ENCODE data around the gene CNRIP1.

CNRIP1 gene, protein sequence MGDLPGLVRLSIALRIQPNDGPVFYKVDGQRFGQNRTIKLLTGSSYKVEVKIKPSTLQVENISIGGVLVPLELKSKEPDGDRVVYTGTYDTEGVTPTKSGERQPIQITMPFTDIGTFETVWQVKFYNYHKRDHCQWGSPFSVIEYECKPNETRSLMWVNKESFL

DNA sequence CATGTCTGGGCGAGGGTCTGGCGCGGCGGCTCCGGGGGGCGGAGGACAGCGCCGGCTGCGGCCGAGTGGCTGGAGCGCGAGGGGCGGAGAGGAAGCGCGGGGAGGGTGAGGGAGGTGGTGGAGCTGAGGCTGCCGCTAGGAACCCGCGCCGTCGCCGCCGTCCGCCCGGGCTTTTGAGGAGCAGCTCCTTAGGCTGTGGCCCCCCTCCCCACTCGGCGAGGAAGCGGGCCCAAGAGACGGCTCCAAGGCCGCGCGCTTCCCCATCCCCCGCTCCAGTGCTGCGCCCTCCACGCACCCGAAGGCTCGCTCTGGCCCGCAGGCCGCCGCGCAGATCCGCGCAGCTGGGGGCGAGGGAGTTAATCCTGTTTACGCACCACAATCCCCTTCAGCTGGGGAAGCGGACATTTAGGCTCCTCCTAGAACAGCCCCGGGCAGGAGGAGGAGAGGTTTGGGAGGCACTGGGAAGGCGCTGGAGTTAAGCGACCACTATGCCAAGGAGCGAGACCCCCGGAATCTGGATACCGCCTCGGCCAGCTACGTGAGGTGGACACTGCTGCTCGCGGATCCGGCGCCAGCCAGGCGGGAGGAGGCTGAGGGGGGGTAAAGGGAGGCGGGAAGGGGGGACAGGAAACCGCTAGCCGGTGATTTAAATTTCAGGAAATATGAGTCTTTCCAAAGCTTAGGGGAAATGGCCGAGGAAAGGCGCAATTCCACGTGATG is at the start of gene CNRIP1:
Gene CNRIP1 (minus strand): TSS at position 552 of the 720 bp plus-strand sequence. CDS start 549 bp downstream, at position 3.
- no peaks in the 10 kb centered on the region for H3K36me3 Mint-ChIP-seq (ENCODE audit: low read depth)
- DNase-seq (ENCODE audit: low spot score), result no peak
- peaks cover 2% of the 10 kb centered on the region for H3K4me1 Mint-ChIP-seq (ENCODE audit: low read depth)
- no peak within 1 kb of the TSS for H3K27ac Mint-ChIP-seq
- peaks cover 68% of the 10 kb centered on the region for H3K27me3 Mint-ChIP-seq (ENCODE audit: low read depth)
- H3K4me3 Mint-ChIP-seq, result peak within 1 kb of the TSS; percentile 52
- H3K9me3 Mint-ChIP-seq, result no peaks in the 10 kb centered on the region

DNA sequence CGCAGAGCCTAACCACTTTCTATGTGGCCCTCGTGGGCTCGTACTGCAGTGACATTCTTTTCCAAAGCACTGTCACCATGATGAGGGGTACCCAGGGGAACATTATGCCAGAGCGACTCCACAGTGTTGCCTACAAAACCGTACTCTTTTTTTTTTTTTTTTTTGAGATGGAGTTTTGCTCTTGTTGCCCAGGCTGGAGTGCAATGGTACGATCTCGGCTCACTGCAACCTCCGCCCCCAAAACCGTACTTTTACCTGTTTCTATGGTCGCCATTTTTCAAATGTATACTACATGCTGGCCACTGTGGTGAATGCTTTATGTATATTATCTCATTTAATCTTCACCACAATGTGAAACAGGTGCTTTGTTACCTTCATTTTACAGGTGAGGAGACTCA is 49.6 kb upstream of the CNRIP1 start:
- Mint-ChIP-seq H3K4me3 (no peak overlapping the region), H3K27ac (no peak overlapping the region), H3K36me3 (ENCODE audit: low read depth) (peaks cover 2% of the 10 kb centered on the region), H3K4me1 (ENCODE audit: low read depth) (peaks cover 15% of the 10 kb centered on the region), H3K27me3 (ENCODE audit: low read depth) (peaks cover 24% of the 10 kb centered on the region), H3K9me3 (peaks cover 9% of the 10 kb centered on the region)
- DNase-seq (ENCODE audit: low spot score), result no peak

DNA sequence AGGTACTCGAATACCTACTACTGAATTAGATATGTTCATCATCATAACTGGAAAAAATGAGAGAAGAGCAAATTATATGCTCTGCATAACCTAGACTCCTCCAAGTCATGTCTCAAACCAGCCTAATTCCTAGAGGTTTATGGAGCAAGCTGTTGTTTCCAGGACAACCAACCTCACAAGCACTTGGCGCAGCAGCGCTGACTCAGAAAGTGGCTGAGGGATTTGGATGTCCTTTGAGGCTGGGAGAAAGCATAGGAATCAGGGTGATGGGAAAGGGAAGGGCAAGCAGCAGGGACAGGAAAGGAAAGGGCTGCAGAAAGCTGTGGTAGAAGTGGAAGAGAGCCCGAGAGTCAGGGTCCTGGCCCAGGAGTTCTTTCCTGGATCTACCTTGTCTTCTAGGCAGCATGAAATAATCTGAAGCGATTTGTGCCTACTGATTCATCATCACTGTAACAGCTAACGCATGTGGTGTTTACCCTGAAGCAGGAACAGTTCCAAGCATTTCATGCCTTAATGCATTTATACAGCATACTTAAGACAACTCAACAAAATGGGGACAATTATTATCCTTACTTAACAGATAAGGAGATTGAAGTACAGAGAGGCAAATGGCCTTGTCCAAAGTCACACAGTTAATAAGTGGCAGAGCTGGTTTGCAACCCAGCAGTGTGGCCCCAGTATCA is 49.0 kb upstream of the CNRIP1 start:
- Mint-ChIP-seq H3K4me3 (no peak overlapping the region), H3K4me1 (ENCODE audit: low read depth) (peaks cover 15% of the 10 kb centered on the region), H3K9me3 (peaks cover 9% of the 10 kb centered on the region), H3K27me3 (ENCODE audit: low read depth) (peaks cover 22% of the 10 kb centered on the region), H3K27ac (no peak overlapping the region), H3K36me3 (ENCODE audit: low read depth) (peaks cover 2% of the 10 kb centered on the region)
- no peak for DNase-seq (ENCODE audit: low spot score)

DNA sequence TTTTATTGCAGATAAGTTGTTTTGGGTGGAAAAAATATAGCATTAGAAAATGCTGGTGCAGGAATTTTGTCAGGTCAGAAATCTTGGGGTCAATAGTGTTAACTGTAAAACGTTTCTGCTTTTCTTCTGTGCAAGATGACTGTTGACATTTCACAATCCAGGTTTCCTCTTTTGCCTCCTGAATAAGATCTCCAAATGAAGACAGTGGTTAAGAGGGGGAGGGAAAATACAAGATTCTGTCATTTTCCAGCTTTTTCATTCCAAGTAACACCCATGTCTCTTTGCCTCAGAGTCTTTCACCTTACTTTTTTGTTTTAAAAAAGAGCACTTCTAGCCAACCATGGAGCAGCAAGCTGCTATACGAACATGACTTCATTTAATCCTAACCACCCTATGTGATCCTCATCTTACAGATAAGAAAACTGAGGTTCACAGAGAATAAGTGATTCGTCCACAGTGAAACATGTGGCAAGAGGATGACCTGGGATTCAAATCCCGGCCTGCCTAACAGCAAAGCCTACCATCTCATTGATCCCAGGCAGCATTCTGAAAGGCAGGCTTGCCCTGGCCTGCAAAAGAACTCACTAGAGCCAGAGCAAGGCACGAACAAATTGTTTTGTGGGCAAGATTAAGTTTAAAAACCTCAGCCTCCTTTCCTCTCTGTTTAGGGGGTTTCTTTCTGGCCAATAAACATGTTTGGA is 48.4 kb upstream of the CNRIP1 start:
- peaks cover 2% of the 10 kb centered on the region for H3K36me3 Mint-ChIP-seq (ENCODE audit: low read depth)
- no peak overlapping the region for H3K4me3 Mint-ChIP-seq

DNA sequence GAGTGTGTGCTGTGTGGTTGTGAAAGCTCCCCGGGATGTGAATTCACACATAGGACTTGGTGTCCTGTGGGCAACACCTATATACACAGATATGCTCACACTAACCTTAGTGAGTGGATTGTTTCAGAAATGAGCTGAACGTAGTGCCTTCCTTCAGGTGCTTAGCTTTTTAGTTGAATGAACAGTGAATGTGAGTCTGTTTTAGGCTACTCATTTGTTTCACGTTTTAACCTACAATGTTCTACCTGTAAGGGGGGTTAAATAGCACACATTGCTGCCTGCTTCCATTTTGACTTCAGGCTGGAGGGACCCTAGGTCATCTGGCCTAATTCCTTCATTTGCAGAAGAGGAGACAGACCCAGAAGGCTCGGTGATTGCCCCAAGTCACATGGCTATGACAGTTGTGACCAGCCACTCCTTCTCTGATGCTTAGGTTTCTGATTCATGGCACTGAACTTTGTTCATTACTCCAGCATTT is 46.4 kb upstream of the CNRIP1 start:
- peaks cover 16% of the 10 kb centered on the region for H3K4me1 Mint-ChIP-seq (ENCODE audit: low read depth)
- no peak overlapping the region for H3K27ac Mint-ChIP-seq
- peaks cover 9% of the 10 kb centered on the region for H3K9me3 Mint-ChIP-seq
- peaks cover 25% of the 10 kb centered on the region for H3K27me3 Mint-ChIP-seq (ENCODE audit: low read depth)
- H3K4me3 Mint-ChIP-seq, result no peak overlapping the region
- DNase-seq (ENCODE audit: low spot score), result no peak
- H3K36me3 Mint-ChIP-seq (ENCODE audit: low read depth), result peaks cover 2% of the 10 kb centered on the region

More for the DNA sequence above, 48.4 kb upstream of the CNRIP1 start:
- H3K27me3 Mint-ChIP-seq (ENCODE audit: low read depth), result peaks cover 24% of the 10 kb centered on the region
- peaks cover 9% of the 10 kb centered on the region for H3K9me3 Mint-ChIP-seq
- peaks cover 15% of the 10 kb centered on the region for H3K4me1 Mint-ChIP-seq (ENCODE audit: low read depth)
- H3K27ac Mint-ChIP-seq, result no peak overlapping the region
- no peak for DNase-seq (ENCODE audit: low spot score)

DNA sequence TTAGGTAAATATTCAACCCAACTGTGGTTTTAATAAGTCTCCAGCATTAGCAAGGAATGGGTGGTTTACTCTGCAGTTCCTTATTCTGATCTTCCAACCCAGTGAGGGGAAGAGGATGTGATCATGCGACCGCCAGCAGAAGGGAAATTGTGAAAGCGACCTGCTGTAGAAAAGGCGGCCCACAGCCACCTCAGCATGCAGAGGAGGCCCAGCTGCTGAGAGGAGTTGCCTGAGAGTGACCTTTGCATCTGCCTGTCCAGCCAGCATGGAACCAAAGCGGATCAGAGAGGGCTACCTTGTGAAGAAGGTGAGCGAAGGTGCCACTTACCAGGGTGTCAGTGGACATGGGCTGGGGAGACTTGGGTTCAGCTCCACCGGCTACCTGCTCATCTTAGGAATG is 45.3 kb upstream of the CNRIP1 start, which contains the start of gene PLEK:
Gene PLEK (plus strand): TSS at position 196 of the 400 bp plus-strand sequence. CDS start 70 bp downstream, at position 266.
- Mint-ChIP-seq H3K4me1 (ENCODE audit: low read depth) (peaks cover 11% of the 10 kb centered on the region), H3K9me3 (peaks cover 7% of the 10 kb centered on the region), H3K27me3 (ENCODE audit: low read depth) (peaks cover 23% of the 10 kb centered on the region), H3K27ac (no peak within 1 kb of the TSS), H3K4me3 (no peak within 1 kb of the TSS), H3K36me3 (ENCODE audit: low read depth) (peaks cover 2% of the 10 kb centered on the region)
- no peak for DNase-seq (ENCODE audit: low spot score)

DNA sequence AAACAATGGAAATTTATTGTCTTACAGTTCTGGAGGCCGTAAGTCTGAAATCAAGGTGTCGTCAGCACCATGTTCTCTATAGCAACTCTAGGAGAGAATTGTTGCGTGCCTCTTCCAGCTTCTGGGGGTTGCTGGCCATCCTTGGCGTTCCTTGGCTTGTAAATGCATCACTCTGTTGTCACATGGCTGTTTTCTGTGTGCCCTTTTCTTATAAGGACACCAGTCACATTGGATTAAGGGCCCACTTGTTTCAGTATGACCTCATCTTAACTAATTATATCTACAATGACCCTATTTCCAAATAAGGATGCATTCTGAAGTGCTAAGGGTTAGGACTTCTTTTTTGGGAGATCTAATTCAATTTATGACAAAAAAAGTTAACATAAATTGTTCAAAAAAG is 44.0 kb upstream of the CNRIP1 start:
- Mint-ChIP-seq H3K36me3 (ENCODE audit: low read depth) (peaks cover 2% of the 10 kb centered on the region), H3K27ac (no peak overlapping the region), H3K4me1 (ENCODE audit: low read depth) (peaks cover 11% of the 10 kb centered on the region), H3K9me3 (peaks cover 3% of the 10 kb centered on the region), H3K4me3 (no peak overlapping the region), H3K27me3 (ENCODE audit: low read depth) (peaks cover 19% of the 10 kb centered on the region)
- no peak for DNase-seq (ENCODE audit: low spot score)

DNA sequence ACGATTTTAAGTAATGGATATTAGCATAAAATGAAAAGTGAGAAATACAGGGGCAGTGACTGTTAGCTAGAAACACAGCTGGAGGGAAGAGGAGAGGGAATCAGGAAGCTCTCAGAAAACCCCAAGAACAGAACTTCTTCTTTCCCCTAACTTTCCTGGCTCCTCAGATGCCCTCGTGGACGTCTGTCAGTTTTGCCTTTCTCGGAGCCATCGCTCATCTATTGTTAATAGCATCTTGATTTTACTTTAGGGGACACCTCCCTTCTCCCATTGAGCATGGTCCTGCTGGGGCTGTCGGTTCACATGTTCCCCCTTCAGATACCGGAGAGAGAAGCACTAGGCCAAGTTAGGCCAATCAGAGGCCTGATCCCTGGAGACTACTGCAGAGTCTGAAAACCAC is 43.0 kb upstream of the CNRIP1 start:
- H3K4me3 Mint-ChIP-seq, result no peak overlapping the region

DNA sequence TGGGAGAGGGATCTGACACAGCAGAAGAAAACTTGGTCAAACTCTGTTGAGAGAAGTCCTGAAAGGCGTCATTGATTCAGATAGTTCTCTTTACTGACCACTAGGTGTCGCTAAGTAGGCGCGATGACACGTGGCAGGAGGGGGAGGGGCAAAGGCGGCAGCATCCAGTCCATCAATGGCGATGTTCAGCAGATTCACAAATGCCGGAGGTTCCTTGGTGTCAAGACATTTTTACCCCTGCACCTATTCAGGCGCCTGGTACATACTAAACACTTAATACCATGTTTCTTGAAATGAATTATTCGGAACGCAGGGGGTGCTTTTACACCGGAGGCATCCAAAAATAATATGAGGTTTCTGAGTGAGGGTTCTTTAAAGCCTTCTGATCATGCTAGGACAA is 42.3 kb upstream of the CNRIP1 start:
- H3K36me3 Mint-ChIP-seq (ENCODE audit: low read depth), result no peaks in the 10 kb centered on the region
- no peaks in the 10 kb centered on the region for H3K9me3 Mint-ChIP-seq
- peaks cover 16% of the 10 kb centered on the region for H3K27me3 Mint-ChIP-seq (ENCODE audit: low read depth)
- DNase-seq (ENCODE audit: low spot score), result peak; percentile 71
- peaks cover 11% of the 10 kb centered on the region for H3K4me1 Mint-ChIP-seq (ENCODE audit: low read depth)
- no peak overlapping the region for H3K27ac Mint-ChIP-seq
- peak overlapping the region; percentile 41 for H3K4me3 Mint-ChIP-seq

More for the DNA sequence above, 43.0 kb upstream of the CNRIP1 start:
- peaks cover 11% of the 10 kb centered on the region for H3K4me1 Mint-ChIP-seq (ENCODE audit: low read depth)
- H3K36me3 Mint-ChIP-seq (ENCODE audit: low read depth), result no peaks in the 10 kb centered on the region
- H3K27ac Mint-ChIP-seq, result no peak overlapping the region
- no peaks in the 10 kb centered on the region for H3K9me3 Mint-ChIP-seq
- H3K27me3 Mint-ChIP-seq (ENCODE audit: low read depth), result peaks cover 16% of the 10 kb centered on the region
- no peak for DNase-seq (ENCODE audit: low spot score)

DNA sequence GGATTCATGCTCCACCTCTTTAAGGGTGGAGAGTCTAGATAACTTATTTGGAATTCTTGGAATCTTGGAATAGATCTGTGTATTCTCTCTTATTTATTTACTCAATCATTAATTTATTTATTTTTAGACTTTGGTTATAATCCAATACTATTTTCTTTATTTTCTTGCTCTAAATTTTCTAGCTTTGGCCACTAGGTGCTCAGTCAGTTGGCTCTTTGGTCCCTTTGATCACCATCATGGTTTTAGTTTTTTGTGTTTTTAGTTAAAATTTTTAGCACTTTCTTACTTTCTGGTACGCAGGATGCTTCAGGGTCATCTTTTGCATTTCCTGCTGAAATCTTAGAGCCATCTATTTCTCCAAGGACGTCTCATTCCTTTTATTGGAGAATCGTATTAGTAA is 40.1 kb upstream of the CNRIP1 start:
- DNase-seq (ENCODE audit: low spot score), result no peak
- no peak overlapping the region for H3K4me3 Mint-ChIP-seq
- H3K27me3 Mint-ChIP-seq (ENCODE audit: low read depth), result peaks cover 10% of the 10 kb centered on the region
- no peak overlapping the region for H3K27ac Mint-ChIP-seq
- H3K4me1 Mint-ChIP-seq (ENCODE audit: low read depth), result peaks cover 9% of the 10 kb centered on the region
- no peaks in the 10 kb centered on the region for H3K9me3 Mint-ChIP-seq
- H3K36me3 Mint-ChIP-seq (ENCODE audit: low read depth), result no peaks in the 10 kb centered on the region

DNA sequence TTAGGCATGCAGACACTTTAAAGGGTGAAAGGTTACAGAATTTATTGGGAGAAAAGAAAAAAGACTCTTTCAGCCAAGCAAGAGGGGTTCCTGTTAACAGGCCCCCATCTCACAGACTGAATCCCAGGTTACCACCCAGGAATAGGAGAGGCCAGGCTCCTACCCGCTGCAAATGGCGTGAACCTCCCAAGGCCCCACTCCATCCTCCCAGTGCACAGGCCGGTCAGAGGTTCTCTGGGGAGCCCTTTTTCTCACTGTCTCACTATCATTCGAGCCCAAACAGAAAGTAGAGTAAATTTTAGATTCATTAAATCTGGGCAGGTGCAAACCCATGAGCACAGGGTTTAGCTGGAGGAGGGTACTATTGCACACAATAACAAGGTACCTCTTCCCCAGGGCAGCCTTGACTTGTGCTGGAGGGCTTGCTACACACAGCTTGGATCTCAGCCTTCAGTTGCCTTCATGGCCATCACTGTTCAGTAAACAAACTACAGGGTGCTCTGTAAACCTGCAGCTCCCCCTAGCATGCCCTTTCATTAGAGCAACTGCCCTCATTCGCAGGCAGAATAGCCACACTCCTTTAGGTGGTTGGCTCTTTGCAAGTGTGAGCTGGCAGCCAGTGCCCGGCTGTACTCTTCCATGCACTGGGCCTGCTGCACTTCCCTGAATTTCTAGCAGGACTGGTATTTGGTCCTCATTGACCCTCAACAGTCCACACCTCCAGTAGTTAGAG is 38.0 kb upstream of the CNRIP1 start:
- Mint-ChIP-seq H3K27me3 (ENCODE audit: low read depth) (peaks cover 7% of the 10 kb centered on the region), H3K9me3 (no peaks in the 10 kb centered on the region), H3K4me3 (no peak overlapping the region), H3K36me3 (ENCODE audit: low read depth) (no peaks in the 10 kb centered on the region), H3K27ac (no peak overlapping the region), H3K4me1 (ENCODE audit: low read depth) (peaks cover 9% of the 10 kb centered on the region)
- DNase-seq (ENCODE audit: low spot score), result no peak

DNA sequence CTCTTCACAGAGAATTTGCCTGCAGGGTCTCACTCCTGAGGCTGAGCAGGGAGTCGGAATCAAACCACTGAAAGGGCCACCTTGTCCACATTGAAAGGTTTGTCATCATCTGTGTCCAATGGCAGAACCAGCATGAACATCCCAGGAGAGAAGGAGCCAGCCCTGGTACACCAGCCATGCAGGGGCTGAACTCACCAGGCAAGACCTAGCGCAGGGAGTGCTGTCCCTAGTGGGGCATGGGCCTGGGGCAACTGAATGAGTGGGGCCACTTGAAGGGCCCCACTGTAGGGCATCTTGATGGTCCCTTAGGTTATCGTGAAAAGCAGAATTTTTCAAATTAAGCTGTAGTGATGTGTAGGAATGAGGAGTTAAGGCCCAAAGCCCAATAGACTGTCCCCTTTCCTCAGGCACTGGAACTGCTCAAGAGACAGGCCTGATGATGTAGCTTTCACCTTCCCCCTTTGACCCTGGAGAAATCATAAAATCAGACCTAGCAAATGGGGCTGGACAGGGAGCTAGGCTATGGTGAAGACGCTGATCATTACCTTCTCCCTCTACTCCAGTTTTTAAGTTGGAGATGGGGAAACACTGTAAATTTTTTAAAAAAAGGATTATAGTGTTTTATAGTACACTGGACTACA is 37.0 kb upstream of the CNRIP1 start:
- H3K27me3 Mint-ChIP-seq (ENCODE audit: low read depth), result peaks cover 7% of the 10 kb centered on the region
- H3K4me1 Mint-ChIP-seq (ENCODE audit: low read depth), result no peaks in the 10 kb centered on the region
- H3K9me3 Mint-ChIP-seq, result no peaks in the 10 kb centered on the region
- H3K27ac Mint-ChIP-seq, result no peak overlapping the region
- no peak for DNase-seq (ENCODE audit: low spot score)
- H3K4me3 Mint-ChIP-seq, result no peak overlapping the region
- no peaks in the 10 kb centered on the region for H3K36me3 Mint-ChIP-seq (ENCODE audit: low read depth)
